ENCODE results near the gene MAML3.

The MAML3 gene

GRCh38 chr4:140028676-140029517 is 125.1 kb downstream of the MAML3 start:
- Histone ChIP-seq H3K4me1 (ENCODE audit: insufficient read depth, low read length) (no peaks in the 10 kb centered on the region), H3K9ac (ENCODE audit: low read depth, low read length) (no peak overlapping the region), H3K36me3 (ENCODE audit: insufficient read depth, low read length) (no peaks in the 10 kb centered on the region), H3K9me3 (ENCODE audit: control insufficient read depth, insufficient read depth, low read length) (no peaks in the 10 kb centered on the region)

GRCh38 chr4:140028101-140028500 is 125.9 kb downstream of the MAML3 start:
- no peaks in the 10 kb centered on the region for H3K36me3 ChIP-seq (ENCODE audit: insufficient read depth, low read length)
- no peak overlapping the region for H3K9ac ChIP-seq (ENCODE audit: low read depth, low read length)
- no peaks in the 10 kb centered on the region for H3K9me3 ChIP-seq (ENCODE audit: control insufficient read depth, insufficient read depth, low read length)
- no peaks in the 10 kb centered on the region for H3K4me1 ChIP-seq (ENCODE audit: insufficient read depth, low read length)

GRCh38 chr4:140027101-140027500 is 126.9 kb downstream of the MAML3 start:
- Histone ChIP-seq H3K36me3 (ENCODE audit: insufficient read depth, low read length) (no peaks in the 10 kb centered on the region), H3K9me3 (ENCODE audit: control insufficient read depth, insufficient read depth, low read length) (no peaks in the 10 kb centered on the region), H3K9ac (ENCODE audit: low read depth, low read length) (no peak overlapping the region), H3K4me1 (ENCODE audit: insufficient read depth, low read length) (no peaks in the 10 kb centered on the region)

- H3K9me3 ChIP-seq (ENCODE audit: control insufficient read depth, insufficient read depth, low read length), result no peaks in the 10 kb centered on the region
- no peaks in the 10 kb centered on the region for H3K36me3 ChIP-seq (ENCODE audit: insufficient read depth, low read length)
- no peak overlapping the region for H3K9ac ChIP-seq (ENCODE audit: low read depth, low read length)
- H3K4me1 ChIP-seq (ENCODE audit: insufficient read depth, low read length), result 0 out of 2 replicates have a peak, but pooled peaks cover 5% of the 10 kb centered on the region
Measured at GRCh38 chr4:140025470-140025869, 128.5 kb downstream of the MAML3 start.

- Histone ChIP-seq H3K9me3 (ENCODE audit: control insufficient read depth, insufficient read depth, low read length) (no peaks in the 10 kb centered on the region), H3K36me3 (ENCODE audit: insufficient read depth, low read length) (no peaks in the 10 kb centered on the region), H3K9ac (ENCODE audit: low read depth, low read length) (no peak overlapping the region), H3K4me1 (ENCODE audit: insufficient read depth, low read length) (peaks cover 18% of the 10 kb centered on the region; the same call in 1 of the 2 replicates)
Measured at GRCh38 chr4:140020457-140021361, 133.3 kb downstream of the MAML3 start.

GRCh38 chr4:140019619-140020347 is 134.2 kb downstream of the MAML3 start:
- Histone ChIP-seq H3K9me3 (ENCODE audit: control insufficient read depth, insufficient read depth, low read length) (no peaks in the 10 kb centered on the region), H3K4me1 (ENCODE audit: insufficient read depth, low read length) (peaks cover 18% of the 10 kb centered on the region; the same call in 1 of the 2 replicates), H3K9ac (ENCODE audit: low read depth, low read length) (no peak overlapping the region), H3K36me3 (ENCODE audit: insufficient read depth, low read length) (no peaks in the 10 kb centered on the region)

- peaks cover 18% of the 10 kb centered on the region; the same call in 1 of the 2 replicates for H3K4me1 ChIP-seq (ENCODE audit: insufficient read depth, low read length)
- no peaks in the 10 kb centered on the region for H3K9me3 ChIP-seq (ENCODE audit: control insufficient read depth, insufficient read depth, low read length)
- no peaks in the 10 kb centered on the region for H3K36me3 ChIP-seq (ENCODE audit: insufficient read depth, low read length)
- no peak overlapping the region for H3K9ac ChIP-seq (ENCODE audit: low read depth, low read length)
Measured at GRCh38 chr4:140018931-140019618, 134.9 kb downstream of the MAML3 start.

- Histone ChIP-seq H3K36me3 (ENCODE audit: insufficient read depth, low read length) (no peaks in the 10 kb centered on the region), H3K9ac (ENCODE audit: low read depth, low read length) (no peak overlapping the region), H3K9me3 (ENCODE audit: control insufficient read depth, insufficient read depth, low read length) (no peaks in the 10 kb centered on the region), H3K4me1 (ENCODE audit: insufficient read depth, low read length) (peaks cover 3% of the 10 kb centered on the region; the same call in 1 of the 2 replicates)
Measured at GRCh38 chr4:140014284-140014683, 139.7 kb downstream of the MAML3 start.

GRCh38 chr4:140012688-140013486 is 141.1 kb downstream of the MAML3 start:
- H3K9me3 ChIP-seq (ENCODE audit: control insufficient read depth, insufficient read depth, low read length), result no peaks in the 10 kb centered on the region
- no peak overlapping the region for H3K9ac ChIP-seq (ENCODE audit: low read depth, low read length)
- no peaks in the 10 kb centered on the region for H3K4me1 ChIP-seq (ENCODE audit: insufficient read depth, low read length)
- no peaks in the 10 kb centered on the region for H3K36me3 ChIP-seq (ENCODE audit: insufficient read depth, low read length)

- Histone ChIP-seq H3K36me3 (ENCODE audit: insufficient read depth, low read length) (no peaks in the 10 kb centered on the region), H3K9me3 (ENCODE audit: control insufficient read depth, insufficient read depth, low read length) (no peaks in the 10 kb centered on the region), H3K4me1 (ENCODE audit: insufficient read depth, low read length) (peaks cover 16% of the 10 kb centered on the region), H3K9ac (ENCODE audit: low read depth, low read length) (no peak overlapping the region)
Measured at GRCh38 chr4:140005699-140006098, 148.3 kb downstream of the MAML3 start.

GRCh38 chr4:140004922-140005627 is 148.9 kb downstream of the MAML3 start:
- peaks cover 16% of the 10 kb centered on the region for H3K4me1 ChIP-seq (ENCODE audit: insufficient read depth, low read length)
- peak overlapping the region; percentile 44 for H3K9ac ChIP-seq (ENCODE audit: low read depth, low read length)
- no peaks in the 10 kb centered on the region for H3K9me3 ChIP-seq (ENCODE audit: control insufficient read depth, insufficient read depth, low read length)
- no peaks in the 10 kb centered on the region for H3K36me3 ChIP-seq (ENCODE audit: insufficient read depth, low read length)

- Histone ChIP-seq H3K9ac (ENCODE audit: low read depth, low read length) (peak overlapping the region; percentile 44), H3K9me3 (ENCODE audit: control insufficient read depth, insufficient read depth, low read length) (no peaks in the 10 kb centered on the region), H3K36me3 (ENCODE audit: insufficient read depth, low read length) (no peaks in the 10 kb centered on the region), H3K4me1 (ENCODE audit: insufficient read depth, low read length) (peaks cover 16% of the 10 kb centered on the region)
Measured at GRCh38 chr4:140004549-140004895, 149.5 kb downstream of the MAML3 start.
